ENCODE results near the gene CPT2. TPM values are rescaled to one million over a fixed set of nuclear protein-coding genes. Genes with fewer than 3 reads are reported as not detected.

Gene CPT2
- total and polyA plus RNA-seq, 9 of the 15 experiments (the other 6 are each of a cell fraction or from before 2014, with no cell fraction given): 7.6 to 25.1 (median 16.8) TPM

GRCh38 chr1:53220962-53221286, 24.3 kb downstream of the CPT2 start:
- Histone ChIP-seq H3K9me1 (ENCODE audit: control insufficient read depth, insufficient read depth, low read length) (no peaks in the 10 kb centered on the region), H3K4me2 (ENCODE audit: insufficient read depth, low read length) (peak overlapping the region; percentile 96), H4K20me1 (replicated peaks; ENCODE audit: control insufficient read depth, insufficient read depth, low read length) (no peaks in the 10 kb centered on the region), H3K9me3 (replicated peaks; ENCODE audit: control insufficient read depth, insufficient read depth, low read depth, low read length) (no peaks in the 10 kb centered on the region), H3K27ac (ENCODE audit: extremely low read depth, low read depth, low read length) (peak overlapping the region; percentile 88), H3K36me3 (ENCODE audit: control insufficient read depth, insufficient read depth, low read length) (peaks cover 28% of the 10 kb centered on the region; the same call in 2 of the 3 replicates), H3K27me3 (ENCODE audit: control insufficient read depth in 2 of 2, insufficient read depth in 2 of 2, low read length in 2 of 2) (no peaks in the 10 kb centered on the region), H2AFZ (ENCODE audit: low read depth, low read length) (peak overlapping the region; percentile 99), H3K4me3 (peak overlapping the region; percentile 69), H3K79me2 (ENCODE audit: control insufficient read depth, insufficient read depth, low read length) (peaks cover 17% of the 10 kb centered on the region), H3K9ac (ENCODE audit: insufficient read depth in 1 of 2, low read depth in 2 of 2, low read length in 2 of 2) (peak overlapping the region; percentile 82 to 98), H3K4me1 (replicated peaks in 1 of 2; ENCODE audit: control insufficient read depth in 2 of 2, insufficient read depth in 2 of 2, low read length in 2 of 2) (peaks cover 8% of the 10 kb centered on the region in 2 experiments; a peak in 3 of 5 replicates)
- intact Hi-C loops (cut with micrococcal nuclease) (no loop called here), in situ Hi-C loops (cut with MboI) (no loop called here)
- 3% methylated on average over 3 of the region's 3 CpGs for WGBS (ENCODE audit: insufficient coverage, low coverage, missing lambda C conversion rate)
- TSS peak; percentile 99 for BruUV-seq (replicated peaks)
- DNase-seq (ENCODE audit: extremely low read depth in 1 of 4, low spot score in 3 of 4): no peak
- POLR2A ChIA-PET: interaction anchor here (0.6 to 2.1 kb wide), 6 partner anchors 15 to 175 kb away, joined by 3 to 11 read pairs (median 3); no protein-coding TSS in a partner anchor
- ATAC-seq: no peak
- FAIRE-seq: peak; percentile 83
- CTCF ChIA-PET (ENCODE audit: low intra/inter-chr PET ratio): no interaction called here
- TF ChIP-seq NFRKB (IDR thresholded peaks at IDR 0.05; ENCODE audit: low read depth) (0 out of 2 replicates have a peak, but pooled peaks have one; percentile 7), PKNOX1 (IDR thresholded peaks at IDR 0.05) (no peak), NR2C2 (CRISPR knock-in tag; IDR thresholded peaks at IDR 0.05) (no peak), NR2C2 (tag; IDR thresholded peaks at IDR 0.05) (no peak), SREBF2 (CRISPR knock-in tag; IDR thresholded peaks at IDR 0.05) (0 out of 2 replicates have a peak, but pooled peaks have one; percentile 90), ATF3 (IDR thresholded peaks at IDR 0.05) (no peak), ATF3 (CRISPR knock-in tag; conservative IDR thresholded peaks at IDR 0.05) (0 out of 2 replicates have a peak, but pooled peaks have one; percentile 56), SMARCC2 (IDR thresholded peaks at IDR 0.05; ENCODE audit: low read depth) (peak; percentile 24; the same call in 1 of the 2 replicates), E2F1 (CRISPR knock-in tag; IDR thresholded peaks at IDR 0.05) (0 out of 2 replicates have a peak, but pooled peaks have one; percentile 31), BCOR (IDR thresholded peaks at IDR 0.05) (no peak), CHD1 (IDR thresholded peaks at IDR 0.05; ENCODE audit: low read length) (peak; percentile 23), MAZ (CRISPR knock-in tag; conservative IDR thresholded peaks at IDR 0.05 in 1 of 2, IDR thresholded peaks at IDR 0.05 in 1 of 2) (no peak)
